Lower lobe of right lung (tissue), 2 donors: ENCODE measurements around the gene BEX3. TPM values are rescaled to one million over a fixed set of nuclear protein-coding genes. Genes with fewer than 3 reads are reported as not detected.
"Not testable (repeated sequence)": the region's sequence is repeated elsewhere in the genome, so short reads cannot be mapped to it uniquely, and the experiment has no call there.

Experiments used
- ATAC-seq, 2 donors: fragments of 200-7000 bp; cut with Tn5 transposase; one replicate each; pipeline ENCODE4 v1.9.1; 2020 to 2022; ENCODE audit warnings: mild to moderate bottlenecking in 2 of 2, moderate library complexity in 2 of 2
- DNase-seq: peaks from one replicate; pipeline ENCODE4 v3.0.0-alpha.2; 2020
- H3K27ac ChIP-seq: fragments of 200-600 bp; one replicate; pipeline ENCODE4 v1.8.0; 2022
- H3K27me3 ChIP-seq: fragments of 200-600 bp; one replicate; pipeline ENCODE4 v1.8.0; 2022; ENCODE audit warnings: low read depth
- H3K36me3 ChIP-seq: fragments of 200-600 bp; one replicate; pipeline ENCODE4 v1.8.0; 2022; ENCODE audit warnings: mild to moderate bottlenecking
- H3K4me1 ChIP-seq: fragments of 200-600 bp; one replicate; pipeline ENCODE4 v1.8.0; 2022
- H3K4me3 ChIP-seq: fragments of 200-600 bp; one replicate; pipeline ENCODE4 v1.8.0; 2022; ENCODE audit warnings: mild to moderate bottlenecking
- H3K9me3 ChIP-seq: fragments of 200-600 bp; one replicate; pipeline ENCODE4 v1.8.0; 2022
- CTCF ChIP-seq: fragments of 200-600 bp; IDR thresholded peaks from one replicate; pipeline ENCODE4 v1.8.0; 2022; ENCODE audit warnings: antibody characterized with exemption, mild to moderate bottlenecking
- intact Hi-C: fragments of 100-400 bp; cut with DNase I; formaldehyde crosslinking; loops from one replicate; pipeline ENCODE4 v1.11.0; 2022
- total RNA-seq: library from RNA; stranded (reverse); fragmentation: NEBNext Ultra II Directional; extraction: Animal tissue kit (Norgen Biotek cat#: 25700); gene quantifications from one replicate; pipeline ENCODE4 v1.2.1, GENCODE V29; 2021
- donor health status: DM: no; HTN: yes; CAD: no; lungs with severe emphysema.

The BEX3 gene
- total RNA-seq, 1 donor from 2014 or later = 93.9 TPM

DNA sequence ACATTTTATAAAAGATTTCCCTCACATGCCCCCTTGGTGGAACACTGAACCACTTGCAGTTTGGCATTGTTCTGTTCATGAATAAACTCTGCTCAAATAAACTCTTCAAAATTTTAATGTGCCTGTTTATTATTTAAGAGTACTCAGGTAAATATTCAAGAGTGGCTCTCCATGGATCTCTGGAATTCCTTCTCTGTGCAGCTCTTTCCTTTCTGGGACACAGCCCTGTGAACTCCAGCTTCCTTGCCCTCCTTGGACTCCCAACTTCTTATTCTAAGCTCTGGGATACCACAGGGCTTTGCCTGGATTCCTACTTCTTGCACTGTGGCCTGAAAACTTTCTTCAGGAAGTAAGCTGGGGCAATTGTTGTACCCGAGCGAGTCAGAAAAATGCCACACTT is 8.3 kb downstream of the BEX3 start:
- DNase-seq (no peak), ATAC-seq (peak; percentile 37 to 85)
- no peaks in the 10 kb centered on the region for H3K9me3 ChIP-seq
- H3K27me3 ChIP-seq = no peaks in the 10 kb centered on the region
- TF ChIP-seq CTCF = no peak
- H3K27ac ChIP-seq = peak overlapping the region; percentile 11
- intact Hi-C loops = no loop called here
- H3K4me3 ChIP-seq = no peak overlapping the region
- no peaks in the 10 kb centered on the region for H3K4me1 ChIP-seq
- H3K36me3 ChIP-seq = no peaks in the 10 kb centered on the region

DNA sequence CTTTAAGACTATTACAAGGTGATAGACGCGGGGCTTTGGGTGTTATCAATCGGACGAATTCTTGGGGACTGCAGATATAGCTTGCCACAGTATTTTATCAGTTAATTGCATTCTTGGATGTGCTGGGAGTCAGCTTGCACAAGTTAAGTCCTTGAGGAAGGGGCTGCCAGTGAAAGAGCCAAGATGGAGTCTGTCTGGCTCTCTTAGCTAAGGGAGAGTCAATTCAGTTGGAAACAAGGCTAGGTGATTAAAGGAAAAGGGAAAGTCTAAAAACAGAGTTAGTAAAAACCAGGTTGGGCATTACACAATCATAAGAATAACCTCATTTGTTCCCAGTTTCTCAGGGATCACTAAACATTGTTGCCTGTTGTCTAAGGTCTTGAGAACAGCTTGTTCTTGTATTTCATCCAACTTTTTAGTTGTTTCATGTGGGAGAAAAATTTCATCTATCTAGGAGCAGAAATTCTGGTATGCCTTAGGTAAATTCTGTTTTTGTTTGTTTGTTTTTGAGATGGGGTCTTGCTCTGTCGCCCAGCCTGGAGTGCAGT is 9.0 kb downstream of the BEX3 start:
- H3K4me1 ChIP-seq, H3K36me3 ChIP-seq, H3K9me3 ChIP-seq, DNase-seq, H3K27me3 ChIP-seq, H3K4me3 ChIP-seq, intact Hi-C loops: not testable (repeated sequence)
- peak; percentile 37 to 77 for ATAC-seq
- peak overlapping the region; percentile 11 for H3K27ac ChIP-seq

- Histone ChIP-seq H3K27me3 (no peaks in the 10 kb centered on the region), H3K4me3 (no peak overlapping the region), H3K36me3 (no peaks in the 10 kb centered on the region), H3K9me3 (no peaks in the 10 kb centered on the region), H3K4me1 (no peaks in the 10 kb centered on the region), H3K27ac (no peak overlapping the region)
- no peak for DNase-seq
- no peak for ATAC-seq
- no peak for TF ChIP-seq CTCF
- intact Hi-C loops = no loop called here
Measured at GRCh38 chrX:103386332-103386731, 10.0 kb downstream of the BEX3 start.

- no peak for ATAC-seq
- intact Hi-C loops = no loop called here
- no peak for TF ChIP-seq CTCF
- Histone ChIP-seq H3K27me3 (no peaks in the 10 kb centered on the region), H3K27ac (no peak overlapping the region), H3K9me3 (no peaks in the 10 kb centered on the region), H3K36me3 (no peaks in the 10 kb centered on the region), H3K4me3 (no peak overlapping the region), H3K4me1 (no peaks in the 10 kb centered on the region)
- DNase-seq = no peak
Measured at GRCh38 chrX:103393487-103393886, 17.1 kb downstream of the BEX3 start.

- H3K27me3 ChIP-seq = no peaks in the 10 kb centered on the region
- no peak for ATAC-seq
Measured at GRCh38 chrX:103396186-103396585, 19.8 kb downstream of the BEX3 start.

GRCh38 chrX:103396660-103397059 is 20.3 kb downstream of the BEX3 start:
- no peak for TF ChIP-seq CTCF
- no peaks in the 10 kb centered on the region for H3K27me3 ChIP-seq
- no peaks in the 10 kb centered on the region for H3K36me3 ChIP-seq
- no peak overlapping the region for H3K27ac ChIP-seq
- no peaks in the 10 kb centered on the region for H3K9me3 ChIP-seq
- intact Hi-C loops = no loop called here
- no peak for ATAC-seq
- no peaks in the 10 kb centered on the region for H3K4me1 ChIP-seq
- H3K4me3 ChIP-seq = no peak overlapping the region
- no peak for DNase-seq

More at GRCh38 chrX:103396186-103396585, 19.8 kb downstream of the BEX3 start:
- intact Hi-C loops = no loop called here
- H3K27ac ChIP-seq = no peak overlapping the region
- no peak for TF ChIP-seq CTCF
- no peak overlapping the region for H3K4me3 ChIP-seq
- H3K36me3 ChIP-seq = no peaks in the 10 kb centered on the region
- DNase-seq = no peak
- H3K9me3 ChIP-seq = no peaks in the 10 kb centered on the region
- H3K4me1 ChIP-seq = no peaks in the 10 kb centered on the region
